Activated T-helper 17 cell treated with anti-CD3 and anti-CD28 coated beads, Interleukin-2, amount 50 U/mL, for 72 hours (primary cell): ENCODE results near the gene DRG2. TPM values are rescaled to one million over a fixed set of nuclear protein-coding genes. Genes with fewer than 3 reads are reported as not detected.

Source experiments
- ATAC-seq: fragments of 150-1000 bp; cut with Tn5 transposase; replicated peaks from 2 replicates; pipeline ENCODE4 v1.10.0; 2021; ENCODE audit warnings: mild to moderate bottlenecking, moderate library complexity
- H3K27ac Mint-ChIP-seq: one replicate; pipeline ENCODE4 v1.8.0; 2022; ENCODE audit warnings: mixed read lengths
- H3K27me3 Mint-ChIP-seq: one replicate; pipeline ENCODE4 v1.8.0; 2022; ENCODE audit warnings: mixed read lengths
- H3K36me3 Mint-ChIP-seq: one replicate; pipeline ENCODE4 v1.8.0; 2022; ENCODE audit warnings: low read depth, mild to moderate bottlenecking, mixed read lengths
- H3K4me1 Mint-ChIP-seq: one replicate; pipeline ENCODE4 v1.8.0; 2022; ENCODE audit warnings: mixed read lengths
- H3K4me3 Mint-ChIP-seq: one replicate; pipeline ENCODE4 v1.8.0; 2022; ENCODE audit warnings: mild to moderate bottlenecking, mixed read lengths
- H3K9me3 Mint-ChIP-seq: one replicate; pipeline ENCODE4 v1.8.0; 2022; ENCODE audit warnings: mixed read lengths
- total RNA-seq, 2 donors: library from RNA; stranded (reverse); gene quantifications; one replicate each; pipeline ENCODE4 v1.2.3, GENCODE V29; 2022

DRG2 gene
- total RNA-seq, 2 donors from 2014 or later: 33.8 to 64.7 TPM

GRCh38 chr17:18139498-18139897 is 51.8 kb downstream of the DRG2 start:
- Mint-ChIP-seq H3K27ac (no peak overlapping the region), H3K36me3 (no peaks in the 10 kb centered on the region), H3K4me3 (no peak overlapping the region), H3K9me3 (no peaks in the 10 kb centered on the region), H3K27me3 (no peaks in the 10 kb centered on the region), H3K4me1 (no peaks in the 10 kb centered on the region)
- ATAC-seq: no peak

- no peak overlapping the region for H3K4me3 Mint-ChIP-seq
- ATAC-seq: no peak
- no peaks in the 10 kb centered on the region for H3K27me3 Mint-ChIP-seq
- H3K4me1 Mint-ChIP-seq: no peaks in the 10 kb centered on the region
- H3K9me3 Mint-ChIP-seq: no peaks in the 10 kb centered on the region
- no peak overlapping the region for H3K27ac Mint-ChIP-seq
- H3K36me3 Mint-ChIP-seq: no peaks in the 10 kb centered on the region
Measured at GRCh38 chr17:18139949-18140348, 52.2 kb downstream of the DRG2 start.

DNA sequence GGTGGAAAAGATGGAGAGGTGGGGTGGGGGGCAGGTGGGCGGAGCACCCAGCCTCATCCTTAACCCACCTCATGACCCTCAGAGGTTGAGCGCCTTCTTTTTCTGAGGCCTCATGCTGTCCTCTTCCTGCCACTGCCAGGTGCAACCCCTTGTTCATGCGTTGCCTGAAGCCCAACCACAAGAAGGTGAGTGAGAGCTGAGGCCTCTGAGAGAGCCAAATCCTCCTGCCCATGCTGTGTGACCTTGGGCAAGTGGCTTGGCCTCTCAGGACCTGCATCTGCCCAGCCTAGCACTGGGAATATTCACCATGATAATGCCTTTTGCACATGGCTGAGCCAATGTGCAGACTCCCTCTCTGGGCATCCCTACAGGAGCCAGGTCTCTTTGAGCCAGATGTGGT is 52.9 kb downstream of the DRG2 start:
- H3K27ac Mint-ChIP-seq: no peak overlapping the region
- no peak overlapping the region for H3K4me3 Mint-ChIP-seq
- no peaks in the 10 kb centered on the region for H3K27me3 Mint-ChIP-seq
- no peaks in the 10 kb centered on the region for H3K4me1 Mint-ChIP-seq
- no peaks in the 10 kb centered on the region for H3K9me3 Mint-ChIP-seq
- no peaks in the 10 kb centered on the region for H3K36me3 Mint-ChIP-seq
- ATAC-seq: no peak

DNA sequence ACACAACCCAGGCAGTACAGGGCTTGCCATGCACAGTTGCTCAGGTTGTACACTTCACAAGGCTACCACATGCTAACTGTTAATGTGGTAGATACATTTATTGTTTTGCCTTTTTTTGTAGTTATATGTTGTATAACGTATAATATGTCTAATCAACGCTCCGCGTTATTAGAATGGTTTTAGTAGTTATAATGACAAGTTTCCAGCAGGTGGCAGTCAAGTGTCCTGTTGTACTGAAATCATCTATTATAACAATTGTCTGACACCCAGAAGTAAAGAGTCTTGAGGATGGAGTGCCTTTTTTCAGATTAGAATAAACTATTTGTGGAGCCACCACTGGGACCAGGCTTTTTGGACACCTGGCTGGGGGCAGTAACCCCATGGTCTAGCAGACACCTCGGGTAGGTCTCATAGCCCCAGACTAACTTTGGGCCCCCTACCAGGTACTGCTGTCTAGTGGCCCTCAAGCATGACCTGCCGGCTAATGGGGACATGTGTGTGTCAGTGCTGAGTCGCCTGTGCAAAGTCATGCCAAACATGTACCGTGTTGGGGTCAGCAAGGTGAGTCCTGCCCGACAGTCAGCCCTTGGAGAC is 53.6 kb downstream of the DRG2 start:
- Mint-ChIP-seq H3K27ac (no peak overlapping the region), H3K27me3 (no peaks in the 10 kb centered on the region), H3K4me3 (no peak overlapping the region), H3K9me3 (no peaks in the 10 kb centered on the region), H3K36me3 (no peaks in the 10 kb centered on the region), H3K4me1 (no peaks in the 10 kb centered on the region)
- peak; percentile 54 for ATAC-seq

DNA sequence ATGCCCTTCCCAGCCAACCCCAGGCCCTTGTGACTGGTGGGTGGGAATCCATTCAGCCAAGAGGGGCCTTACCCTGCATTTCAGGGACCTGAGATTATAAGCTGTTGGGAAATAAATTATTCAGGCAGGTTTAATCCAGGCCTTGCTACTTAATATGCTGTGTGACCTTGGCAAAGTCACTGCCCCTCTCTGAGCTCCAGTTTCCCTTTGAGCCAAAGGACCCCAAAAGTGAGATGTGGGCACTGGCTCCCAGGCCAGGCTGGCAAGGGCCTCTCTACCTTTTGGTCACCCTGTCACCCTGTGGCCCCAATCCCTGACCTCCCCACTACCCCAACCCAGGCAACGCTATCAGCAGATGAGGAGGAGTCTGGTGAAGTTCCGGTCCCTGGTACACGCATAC is 54.7 kb downstream of the DRG2 start:
- H3K9me3 Mint-ChIP-seq: no peaks in the 10 kb centered on the region
- H3K36me3 Mint-ChIP-seq: no peaks in the 10 kb centered on the region
- H3K4me1 Mint-ChIP-seq: no peaks in the 10 kb centered on the region
- ATAC-seq: no peak
- H3K27ac Mint-ChIP-seq: no peak overlapping the region
- H3K4me3 Mint-ChIP-seq: no peak overlapping the region
- H3K27me3 Mint-ChIP-seq: no peaks in the 10 kb centered on the region

DNA sequence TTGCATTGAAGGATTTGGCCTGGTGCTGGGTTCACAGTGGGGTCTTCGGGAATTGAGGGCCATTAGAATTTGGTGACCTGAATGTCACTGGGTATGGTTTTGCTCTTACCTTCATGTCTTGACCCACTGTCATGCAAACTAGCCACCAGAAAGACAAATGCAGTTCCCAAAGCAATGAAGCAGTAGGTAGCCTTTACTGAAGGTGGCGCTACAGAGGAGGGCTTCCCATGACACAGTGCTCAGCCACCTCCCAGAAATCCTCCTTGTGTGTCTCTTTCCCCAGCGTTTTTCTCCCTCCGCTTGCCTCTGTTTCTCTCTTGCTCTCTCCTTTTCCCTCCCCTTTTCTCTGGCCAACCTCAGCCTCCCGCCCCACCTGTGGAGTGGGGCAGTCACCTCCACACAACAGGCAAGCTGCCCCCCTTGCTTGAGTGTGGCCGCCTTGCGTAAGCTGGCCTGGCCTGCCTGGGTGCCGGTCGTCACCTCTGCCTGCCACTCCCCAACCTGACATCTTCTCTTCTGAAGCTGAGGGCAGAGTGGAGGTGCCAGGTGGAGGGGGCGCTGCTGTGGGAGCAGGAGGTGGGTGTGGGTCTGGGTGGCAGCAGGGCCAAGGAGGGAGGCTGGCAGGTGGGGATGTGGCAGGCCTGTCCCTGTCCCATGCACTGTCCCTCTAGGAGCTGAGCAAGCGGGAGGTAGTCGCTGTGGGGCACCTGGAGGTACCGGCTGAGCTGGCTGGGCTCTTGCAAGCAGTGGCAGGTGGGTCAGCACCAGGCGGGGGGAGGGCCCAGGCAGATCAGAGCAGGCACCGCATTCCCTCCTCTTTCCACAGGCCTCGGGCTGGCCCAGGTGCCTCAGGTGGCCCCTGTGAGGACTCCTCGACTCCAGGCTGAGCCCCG is 55.5 kb downstream of the DRG2 start:
- H3K36me3 Mint-ChIP-seq: no peaks in the 10 kb centered on the region
- H3K4me1 Mint-ChIP-seq: no peaks in the 10 kb centered on the region
- ATAC-seq: no peak
- no peak overlapping the region for H3K4me3 Mint-ChIP-seq
- no peaks in the 10 kb centered on the region for H3K9me3 Mint-ChIP-seq
- no peak overlapping the region for H3K27ac Mint-ChIP-seq
- no peaks in the 10 kb centered on the region for H3K27me3 Mint-ChIP-seq

DNA sequence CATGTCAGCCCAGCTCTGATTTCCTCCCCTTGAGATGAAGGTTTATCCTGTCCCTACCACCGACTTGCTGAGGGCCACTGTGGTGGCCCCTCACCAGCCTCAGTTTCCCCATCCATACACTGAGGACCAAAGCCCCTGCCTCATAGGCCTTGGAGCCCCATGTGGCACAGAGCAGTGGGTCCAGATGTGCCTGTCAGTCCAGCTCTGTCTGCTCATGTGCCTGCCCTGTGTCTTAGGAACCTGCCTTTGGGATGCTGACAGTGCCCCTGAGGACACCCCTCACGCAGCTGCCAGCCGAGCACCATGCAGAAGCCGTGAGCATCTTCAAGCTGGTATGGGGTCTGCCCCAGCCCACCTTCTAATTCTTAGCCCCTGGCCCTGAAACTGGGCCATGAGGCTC is 56.5 kb downstream of the DRG2 start:
- ATAC-seq: no peak
- no peak overlapping the region for H3K4me3 Mint-ChIP-seq
- H3K4me1 Mint-ChIP-seq: no peaks in the 10 kb centered on the region
- H3K27ac Mint-ChIP-seq: peak overlapping the region; percentile 48
- H3K9me3 Mint-ChIP-seq: no peaks in the 10 kb centered on the region
- no peaks in the 10 kb centered on the region for H3K36me3 Mint-ChIP-seq
- no peaks in the 10 kb centered on the region for H3K27me3 Mint-ChIP-seq

DNA sequence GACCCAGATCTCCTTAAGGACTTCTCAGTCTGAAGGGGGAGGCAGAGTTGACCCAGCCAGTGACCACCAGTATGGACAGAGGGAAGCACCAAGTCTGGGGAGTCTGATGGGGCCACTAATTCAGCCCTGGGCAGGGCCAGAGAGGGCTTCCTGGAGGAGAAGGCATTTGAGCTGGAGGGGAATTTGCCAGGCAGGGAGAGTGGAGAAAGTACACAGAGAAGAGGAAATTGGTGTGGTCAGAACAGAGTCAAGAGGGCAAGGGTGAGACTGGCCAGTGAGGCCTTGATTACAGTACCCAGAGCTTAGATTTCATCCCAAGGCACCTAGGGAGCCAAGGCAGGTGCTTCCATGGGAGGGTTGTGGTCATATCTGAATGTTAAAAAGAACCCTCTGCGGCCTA is 57.1 kb downstream of the DRG2 start:
- no peak for ATAC-seq
- H3K4me1 Mint-ChIP-seq: no peaks in the 10 kb centered on the region
- H3K27ac Mint-ChIP-seq: peak overlapping the region; percentile 48
- H3K27me3 Mint-ChIP-seq: no peaks in the 10 kb centered on the region
- H3K4me3 Mint-ChIP-seq: no peak overlapping the region
- no peaks in the 10 kb centered on the region for H3K9me3 Mint-ChIP-seq
- no peaks in the 10 kb centered on the region for H3K36me3 Mint-ChIP-seq

DNA sequence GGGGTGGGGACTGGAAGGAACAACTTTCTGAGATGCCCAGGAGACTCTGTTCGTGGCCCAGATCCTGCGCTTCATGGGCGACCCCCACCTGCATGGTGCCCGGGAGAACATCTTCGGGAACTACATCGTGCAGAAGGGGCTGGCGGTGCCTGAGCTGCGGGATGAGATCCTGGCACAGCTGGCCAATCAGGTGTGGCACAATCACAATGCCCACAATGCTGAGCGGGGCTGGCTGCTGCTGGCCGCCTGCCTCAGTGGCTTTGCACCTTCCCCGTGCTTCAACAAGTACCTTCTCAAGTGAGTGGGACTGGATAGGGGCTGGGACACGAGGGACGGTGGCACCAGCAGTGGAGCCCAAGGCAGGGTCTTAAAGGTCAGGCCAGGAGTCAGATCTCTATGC is 58.1 kb downstream of the DRG2 start:
- no peaks in the 10 kb centered on the region for H3K27me3 Mint-ChIP-seq
- H3K9me3 Mint-ChIP-seq: no peaks in the 10 kb centered on the region
- H3K4me1 Mint-ChIP-seq: no peaks in the 10 kb centered on the region
- no peaks in the 10 kb centered on the region for H3K36me3 Mint-ChIP-seq
- ATAC-seq: no peak
- peak overlapping the region; percentile 49 for H3K27ac Mint-ChIP-seq
- H3K4me3 Mint-ChIP-seq: no peak overlapping the region

- no peaks in the 10 kb centered on the region for H3K36me3 Mint-ChIP-seq
- H3K4me3 Mint-ChIP-seq: no peak overlapping the region
- no peak for ATAC-seq
- H3K4me1 Mint-ChIP-seq: no peaks in the 10 kb centered on the region
- H3K9me3 Mint-ChIP-seq: no peaks in the 10 kb centered on the region
- no peaks in the 10 kb centered on the region for H3K27me3 Mint-ChIP-seq
- H3K27ac Mint-ChIP-seq: peak overlapping the region; percentile 49
Measured at GRCh38 chr17:18146259-18146658, 58.5 kb downstream of the DRG2 start.

GRCh38 chr17:18146980-18147379 is 59.2 kb downstream of the DRG2 start:
- Mint-ChIP-seq H3K27me3 (no peaks in the 10 kb centered on the region), H3K27ac (peak overlapping the region; percentile 73), H3K4me1 (no peaks in the 10 kb centered on the region), H3K36me3 (no peaks in the 10 kb centered on the region), H3K9me3 (no peaks in the 10 kb centered on the region), H3K4me3 (no peak overlapping the region)
- ATAC-seq: no peak

DNA sequence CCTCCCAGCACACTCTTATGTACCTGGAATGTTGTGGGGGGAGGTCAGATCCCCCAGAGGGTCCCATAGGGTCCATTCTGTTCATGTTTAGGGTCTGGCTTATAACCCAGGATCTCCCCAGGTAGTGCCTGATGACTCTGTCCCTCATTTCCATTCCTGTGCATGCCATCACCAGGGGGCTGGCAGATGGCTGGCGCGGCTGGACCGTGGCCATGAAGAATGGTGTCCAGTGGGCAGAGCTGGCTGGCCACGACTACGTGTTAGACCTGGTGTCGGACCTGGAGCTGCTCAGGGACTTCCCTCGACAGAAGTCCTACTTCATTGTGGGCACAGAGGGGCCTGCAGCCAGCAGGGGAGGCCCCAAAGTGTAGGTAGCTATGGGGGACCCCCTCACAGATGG is 60.8 kb downstream of the DRG2 start:
- Mint-ChIP-seq H3K27me3 (no peaks in the 10 kb centered on the region), H3K9me3 (no peaks in the 10 kb centered on the region), H3K27ac (no peak overlapping the region), H3K36me3 (no peaks in the 10 kb centered on the region), H3K4me3 (no peak overlapping the region), H3K4me1 (no peaks in the 10 kb centered on the region)
- no peak for ATAC-seq

GRCh38 chr17:18151290-18151689 is 63.5 kb downstream of the DRG2 start:
- no peaks in the 10 kb centered on the region for H3K9me3 Mint-ChIP-seq
- no peaks in the 10 kb centered on the region for H3K27me3 Mint-ChIP-seq
- no peaks in the 10 kb centered on the region for H3K36me3 Mint-ChIP-seq
- peak overlapping the region; percentile 38 for H3K27ac Mint-ChIP-seq
- no peak overlapping the region for H3K4me3 Mint-ChIP-seq
- no peak for ATAC-seq
- no peaks in the 10 kb centered on the region for H3K4me1 Mint-ChIP-seq

DNA sequence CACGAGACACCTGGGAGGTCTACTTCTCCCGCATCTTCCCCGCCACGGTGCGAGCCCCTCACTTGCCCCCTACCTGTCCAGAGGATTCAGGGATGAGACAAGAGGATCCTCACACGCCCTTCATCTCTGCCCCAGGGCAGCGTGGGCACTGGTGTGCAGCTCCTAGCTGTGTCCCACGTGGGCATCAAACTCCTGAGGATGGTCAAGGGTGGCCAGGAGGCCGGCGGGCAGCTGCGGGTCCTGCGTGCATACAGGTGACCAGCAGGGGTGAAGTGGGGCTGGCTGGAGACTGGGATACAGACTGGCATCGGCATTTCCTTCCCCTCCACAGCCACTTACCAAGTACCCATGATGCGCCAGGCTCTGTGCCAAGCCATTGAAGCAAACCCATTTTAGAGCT is 67.4 kb downstream of the DRG2 start:
- no peak for ATAC-seq
- H3K36me3 Mint-ChIP-seq: no peaks in the 10 kb centered on the region
- no peak overlapping the region for H3K4me3 Mint-ChIP-seq
- no peaks in the 10 kb centered on the region for H3K27me3 Mint-ChIP-seq
- peaks cover 4% of the 10 kb centered on the region for H3K4me1 Mint-ChIP-seq
- no peaks in the 10 kb centered on the region for H3K9me3 Mint-ChIP-seq
- no peak overlapping the region for H3K27ac Mint-ChIP-seq

GRCh38 chr17:18156171-18156975 is 68.6 kb downstream of the DRG2 start:
- no peaks in the 10 kb centered on the region for H3K27me3 Mint-ChIP-seq
- no peak for ATAC-seq
- no peaks in the 10 kb centered on the region for H3K9me3 Mint-ChIP-seq
- peaks cover 4% of the 10 kb centered on the region for H3K4me1 Mint-ChIP-seq
- peak overlapping the region; percentile 8 for H3K27ac Mint-ChIP-seq
- no peaks in the 10 kb centered on the region for H3K36me3 Mint-ChIP-seq
- no peak overlapping the region for H3K4me3 Mint-ChIP-seq
